ENCODE measurements around the gene INPP5D.

Gene INPP5D

DNA sequence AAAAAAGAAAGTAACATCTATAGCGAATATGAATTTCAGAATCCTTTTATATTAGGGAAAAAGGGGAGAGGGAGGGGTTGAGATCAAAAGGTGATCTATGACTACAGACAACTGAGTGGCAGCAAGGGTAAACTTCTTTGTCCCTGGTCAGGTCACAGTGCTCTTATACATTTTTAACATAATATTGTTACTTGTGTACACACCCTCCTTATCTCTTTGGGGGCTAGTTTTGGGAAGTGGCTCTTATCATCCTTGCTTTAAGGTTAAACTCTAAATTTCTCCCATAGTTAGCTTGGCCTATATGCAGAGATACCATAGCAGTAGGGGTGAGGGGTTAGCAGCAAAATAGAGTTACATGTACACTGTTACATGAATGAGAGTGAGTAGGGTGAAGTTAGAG, 159.7 kb downstream of the INPP5D start:
- DNase-seq = no peak

DNA sequence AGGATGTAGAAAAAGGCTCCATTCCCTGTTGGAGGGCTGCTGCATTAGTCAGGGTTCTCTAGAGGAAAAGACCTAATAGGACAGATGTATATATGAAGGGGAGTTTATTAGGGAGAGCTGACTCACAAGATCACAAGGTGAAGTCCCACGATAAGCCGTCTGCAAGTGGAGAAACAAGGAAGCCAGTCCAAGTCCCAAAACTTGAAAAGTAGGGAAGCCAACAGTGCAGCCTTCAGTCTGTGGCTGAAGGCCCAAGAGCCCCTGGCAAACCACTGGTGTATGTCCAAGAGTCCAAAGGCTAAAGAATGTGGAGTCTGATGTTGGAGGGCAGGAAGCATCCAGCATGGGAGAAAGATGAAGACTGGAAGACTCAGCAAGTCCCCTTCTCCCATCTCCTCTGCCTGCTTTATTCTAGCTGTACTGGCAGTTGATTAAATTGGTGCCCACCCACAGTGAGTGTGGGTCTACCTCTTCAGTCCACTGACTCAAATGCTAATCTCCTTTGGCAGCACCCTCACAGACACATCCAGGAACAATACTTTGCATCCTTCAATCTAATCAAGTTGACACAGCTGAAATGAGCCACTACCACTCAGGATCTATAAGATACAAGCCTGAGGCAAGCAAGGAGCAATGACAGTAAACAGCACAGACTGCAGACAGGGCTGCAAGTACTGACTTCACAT, 161.4 kb downstream of the INPP5D start:
- DNase-seq = no peak

DNA sequence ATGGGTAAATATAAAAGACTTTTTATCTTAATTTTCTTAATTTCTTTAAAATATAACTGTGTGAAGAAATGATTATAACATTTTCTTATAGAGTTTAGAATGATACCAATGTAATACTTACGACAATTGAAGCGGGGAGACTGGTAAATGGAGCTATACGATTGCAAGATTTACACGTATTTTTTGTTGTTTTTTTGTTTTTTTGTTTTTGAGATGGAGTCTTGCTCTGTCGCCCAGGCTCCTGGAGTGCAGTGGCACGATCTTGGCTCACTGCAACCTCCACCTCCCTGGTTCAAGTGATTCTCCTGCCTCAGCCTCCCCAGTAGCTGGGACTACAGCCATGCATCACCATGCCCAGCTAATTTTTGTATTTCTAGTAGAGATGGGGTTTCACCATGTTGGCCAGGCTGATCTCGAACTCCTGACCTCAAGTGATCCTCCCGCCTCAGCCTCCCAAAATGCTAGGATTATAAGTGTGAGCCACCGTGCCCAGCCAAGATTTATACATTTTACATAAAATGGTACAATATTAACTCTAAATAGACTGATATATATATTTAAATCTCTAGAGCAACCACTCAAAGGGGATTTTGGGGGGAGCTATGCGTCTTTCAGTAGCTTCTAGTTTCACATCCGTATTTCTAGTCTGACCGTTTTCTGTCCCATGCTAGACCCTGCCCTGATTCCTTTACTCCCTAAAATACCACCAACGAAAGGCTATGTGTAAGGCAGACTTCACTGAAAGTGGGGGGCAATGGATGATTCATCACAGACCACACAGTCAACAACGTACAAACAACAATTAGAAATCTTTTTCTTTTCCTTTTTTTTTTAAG, 163.1 kb downstream of the INPP5D start:
- no peak for DNase-seq

DNA sequence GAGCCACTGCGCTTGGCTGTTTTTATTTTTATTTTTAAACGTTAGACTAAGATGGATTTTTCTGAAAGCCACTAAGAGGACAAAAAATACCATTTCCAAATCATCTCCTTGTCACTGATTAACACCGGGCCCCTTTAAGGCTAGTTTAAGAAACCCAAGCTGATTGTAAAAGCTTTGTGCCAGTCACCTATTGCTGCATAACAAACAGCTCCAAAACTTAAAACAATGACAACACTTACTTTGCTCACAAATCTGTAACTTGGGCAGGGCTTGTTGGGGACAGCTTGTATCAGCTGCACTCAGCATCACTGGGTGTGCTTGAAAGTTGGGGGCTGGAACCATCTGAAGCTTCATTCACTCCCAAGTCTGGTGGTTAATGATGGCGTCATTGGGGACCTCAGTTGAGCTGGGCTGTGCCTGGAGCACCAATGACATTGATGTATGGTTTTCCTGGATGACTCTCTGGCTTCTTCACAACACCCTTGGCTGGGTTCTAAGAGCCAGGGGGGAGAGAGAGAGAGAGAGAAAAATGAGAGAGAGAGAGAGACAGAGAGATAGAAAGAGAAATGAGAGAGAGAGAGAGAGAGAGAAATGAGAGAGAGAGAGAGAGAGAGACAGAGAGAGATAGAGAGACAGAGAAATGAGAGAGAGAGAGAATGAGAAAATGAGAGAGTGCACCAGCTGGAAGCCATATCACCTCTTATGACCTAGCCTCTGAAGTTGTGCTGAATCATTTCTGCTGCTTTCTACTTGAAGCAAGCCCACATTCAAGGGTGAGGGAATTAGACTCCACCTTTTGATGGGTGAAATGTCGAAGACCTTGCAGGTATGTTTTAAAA, 165.3 kb downstream of the INPP5D start:
- DNase-seq = no peak

DNA sequence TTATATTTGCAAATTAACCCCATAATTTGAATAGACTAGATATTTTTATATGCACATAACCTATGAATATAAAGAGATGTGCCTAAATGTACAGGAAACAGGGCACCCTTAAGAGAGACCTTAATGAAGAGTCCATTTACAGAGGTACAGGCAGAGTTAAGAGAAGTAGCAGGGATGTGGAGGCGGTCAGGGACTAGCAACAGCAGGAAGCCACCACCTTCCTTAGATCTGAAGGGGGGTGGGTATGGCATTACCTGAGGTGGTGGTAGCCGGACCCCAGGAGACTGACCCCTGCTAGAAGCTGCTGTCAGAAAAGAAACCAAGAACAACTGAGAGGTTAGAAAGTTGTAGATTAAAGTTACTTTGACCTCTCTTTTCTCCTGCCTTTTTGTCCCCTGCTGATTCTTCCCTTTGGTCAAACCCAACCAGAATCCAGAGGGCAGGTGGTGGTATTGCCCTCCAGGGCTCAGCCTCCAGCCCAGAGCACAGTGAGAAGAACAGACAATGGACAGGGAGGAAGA, 166.4 kb downstream of the INPP5D start:
- no peak for DNase-seq

DNA sequence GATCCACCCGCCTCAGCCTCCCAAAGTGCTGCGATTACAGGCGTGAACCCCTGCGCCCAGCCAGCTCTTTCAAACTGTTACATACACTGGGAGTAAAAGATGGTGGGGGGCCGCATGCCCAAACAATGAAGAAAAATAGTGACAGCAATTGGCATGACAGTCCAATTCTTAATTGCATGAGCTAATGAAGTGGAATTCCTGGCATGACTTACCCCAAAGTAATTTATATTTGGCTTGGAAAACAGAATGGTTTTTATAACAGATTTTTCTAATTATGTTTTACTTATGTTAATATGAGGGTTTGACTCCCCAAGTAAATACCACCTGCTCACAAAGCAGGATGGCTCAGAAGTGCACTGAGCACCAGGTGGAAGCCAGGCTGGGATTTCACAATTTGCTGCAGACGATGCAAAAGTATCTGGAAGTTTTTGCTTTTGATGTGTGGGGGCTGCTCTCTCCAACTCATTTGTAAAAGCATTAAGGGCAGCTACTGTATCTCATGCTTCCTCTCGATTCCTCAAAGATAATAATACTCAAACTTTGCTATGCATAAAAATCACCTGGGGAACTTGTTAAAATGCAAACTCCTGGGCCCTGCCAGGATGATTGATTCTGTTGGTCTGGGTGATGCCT, 167.3 kb downstream of the INPP5D start:
- DNase-seq = peak in 1 of 3 experiments; percentile 20

DNA sequence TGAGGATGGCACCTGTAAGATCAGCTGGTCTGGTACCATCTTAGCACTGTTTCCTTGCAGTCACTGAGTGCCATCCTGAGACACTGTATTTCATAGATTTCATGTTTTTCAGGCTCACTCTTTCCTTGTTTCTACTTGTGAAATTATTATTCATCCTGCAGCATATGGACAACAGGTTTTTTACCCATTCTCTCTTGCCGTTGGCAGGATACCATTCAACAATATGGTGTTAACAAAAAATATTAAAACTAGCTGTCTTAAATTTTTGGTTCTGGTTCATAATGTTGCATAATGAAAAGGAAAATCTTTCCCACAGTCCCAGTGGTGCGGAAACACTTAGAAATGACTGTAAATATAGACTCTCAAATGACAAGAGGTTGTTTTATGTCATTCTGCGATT, 168.2 kb downstream of the INPP5D start:
- no peak for DNase-seq

DNA sequence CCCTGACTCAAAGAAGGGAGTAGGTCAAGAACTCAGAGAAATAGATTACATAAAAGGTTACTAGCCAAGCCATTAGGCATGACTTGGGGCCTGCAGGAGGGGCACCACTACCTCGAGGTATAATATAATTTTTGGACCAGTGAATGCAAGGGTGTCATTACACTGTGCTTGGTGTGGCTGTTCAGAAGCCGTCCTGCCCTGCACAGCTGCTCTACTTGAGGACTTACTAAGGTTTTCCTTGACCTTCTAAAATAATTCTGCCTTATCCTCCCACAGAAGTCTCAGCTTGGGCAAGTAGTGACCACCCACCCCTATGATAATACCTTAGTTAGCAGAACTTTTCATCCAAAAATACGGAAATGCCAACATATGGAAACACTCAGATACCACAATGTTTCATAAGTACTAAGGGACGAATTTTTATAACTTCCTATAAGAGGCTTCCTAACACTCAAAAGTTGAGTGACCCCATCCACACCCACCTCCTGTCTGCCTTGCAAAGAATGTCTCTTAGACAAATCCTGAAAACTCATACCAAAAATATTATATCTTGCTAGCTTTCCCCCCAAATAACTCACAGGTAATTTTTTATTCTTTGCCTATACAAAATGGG, 173.6 kb downstream of the INPP5D start:
- DNase-seq = no peak

DNA sequence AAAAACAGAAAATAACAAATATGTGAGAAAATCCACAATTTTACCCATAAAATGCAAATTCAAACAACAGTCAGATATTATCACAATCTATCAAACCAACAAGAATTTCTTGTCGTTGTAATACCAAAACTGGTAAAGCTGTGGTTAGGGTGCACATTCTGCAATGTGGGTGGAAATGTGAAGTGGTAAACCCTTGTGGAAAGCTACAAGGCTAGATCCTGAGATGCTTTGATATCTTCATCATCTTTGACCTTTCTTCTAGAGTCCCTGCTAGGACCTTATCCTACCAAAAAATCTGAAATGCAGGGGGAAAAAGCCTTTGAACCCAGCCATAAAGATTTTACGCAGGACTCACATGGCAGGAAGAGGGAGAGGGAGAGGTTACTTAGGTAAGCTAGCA, 174.1 kb downstream of the INPP5D start:
- no peak for DNase-seq

DNA sequence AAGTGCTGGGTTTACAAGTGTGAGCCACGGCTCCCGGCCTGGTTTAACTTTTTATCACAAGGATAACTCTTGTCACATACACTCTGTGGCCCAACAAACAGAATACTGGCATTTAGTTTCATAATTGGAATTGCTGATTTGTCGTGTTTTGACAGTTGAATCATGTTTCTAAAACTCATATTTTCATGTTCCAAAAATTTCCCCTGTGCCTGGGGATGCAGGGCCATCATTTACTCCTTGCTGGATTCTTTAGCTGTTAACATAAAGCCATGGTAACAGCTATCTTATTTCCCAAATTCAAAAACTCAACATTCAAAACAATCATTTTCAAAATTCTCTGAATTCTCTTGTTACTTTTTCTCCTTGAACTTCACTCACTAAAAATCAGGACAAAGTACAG, 174.9 kb downstream of the INPP5D start:
- DNase-seq = no peak

DNA sequence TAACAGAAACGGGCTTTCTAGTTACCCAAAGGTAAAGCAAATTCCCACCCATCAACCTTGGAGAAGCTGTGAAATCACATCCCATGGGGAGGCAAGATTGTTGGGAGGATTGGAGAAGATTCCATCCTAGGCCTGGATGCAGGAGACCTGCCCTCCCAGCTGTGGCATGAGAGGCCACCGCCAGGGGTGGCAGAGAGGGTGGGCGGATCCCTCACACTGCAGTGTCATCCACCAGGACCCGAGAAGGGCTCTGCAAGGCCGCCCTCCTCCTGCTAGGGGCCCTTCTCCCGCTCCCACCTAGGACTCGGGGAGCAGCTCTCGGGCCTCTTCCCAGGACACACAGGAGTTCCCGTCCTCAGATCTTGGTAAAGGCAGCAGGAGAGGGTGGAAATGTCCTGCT, 175.8 kb downstream of the INPP5D start:
- no peak for DNase-seq

DNA sequence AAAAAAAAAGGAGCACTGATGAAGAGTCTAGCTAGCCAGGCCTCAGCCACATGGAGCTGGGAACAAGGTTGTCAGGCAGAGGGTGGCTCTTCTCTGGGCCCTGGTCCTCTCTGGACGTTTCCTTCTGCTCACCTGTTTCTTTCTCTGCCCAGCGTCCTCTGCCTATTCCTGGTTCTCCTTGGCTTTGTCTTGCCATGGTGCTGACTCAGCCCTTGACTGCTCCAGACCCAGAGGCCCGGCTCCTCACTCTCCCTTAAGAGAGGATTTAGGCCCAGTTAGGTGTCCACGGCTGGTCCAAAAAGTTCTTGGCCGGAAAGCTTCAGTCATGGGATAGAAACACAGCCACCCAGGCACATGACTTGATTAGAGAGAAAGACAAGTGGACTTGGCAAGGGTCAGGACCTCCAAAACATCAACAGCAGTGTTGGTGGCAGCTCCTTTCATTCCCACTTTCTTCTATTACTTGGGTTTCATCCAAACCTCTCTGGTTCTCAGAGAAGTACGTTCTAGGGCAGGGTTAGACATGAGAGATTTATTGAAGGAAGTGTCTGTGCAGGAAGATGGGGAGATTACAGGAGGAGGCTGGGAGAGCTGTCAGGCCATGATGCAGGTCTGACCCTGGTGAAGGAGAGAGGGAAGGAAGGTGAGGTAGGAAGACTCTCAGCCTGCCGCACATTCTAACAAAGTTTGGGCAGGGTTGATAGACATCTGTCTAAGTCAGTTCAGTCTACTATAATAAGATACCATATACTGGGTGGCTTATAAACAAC, 176.9 kb downstream of the INPP5D start:
- DNase-seq = no peak

DNA sequence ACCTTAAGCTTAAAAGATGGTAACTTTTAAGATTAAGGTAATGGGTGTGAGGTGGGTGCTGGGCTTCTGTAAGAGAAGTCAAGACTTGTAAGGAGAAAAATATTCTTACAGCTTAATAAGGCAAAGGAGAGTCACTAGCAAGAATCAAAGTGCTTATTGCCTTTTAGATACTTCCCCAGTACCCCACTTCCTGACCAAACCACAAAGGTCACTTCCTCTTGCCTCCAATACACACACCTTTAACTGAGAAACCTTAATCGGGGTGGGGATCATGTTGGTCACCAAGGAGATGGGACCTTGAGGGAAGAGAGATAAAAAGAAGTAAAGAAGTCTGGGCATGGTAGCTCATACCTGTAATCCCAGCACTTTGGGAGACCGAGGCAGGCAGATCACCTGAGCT, 180.8 kb downstream of the INPP5D start:
- no peak for DNase-seq

DNA sequence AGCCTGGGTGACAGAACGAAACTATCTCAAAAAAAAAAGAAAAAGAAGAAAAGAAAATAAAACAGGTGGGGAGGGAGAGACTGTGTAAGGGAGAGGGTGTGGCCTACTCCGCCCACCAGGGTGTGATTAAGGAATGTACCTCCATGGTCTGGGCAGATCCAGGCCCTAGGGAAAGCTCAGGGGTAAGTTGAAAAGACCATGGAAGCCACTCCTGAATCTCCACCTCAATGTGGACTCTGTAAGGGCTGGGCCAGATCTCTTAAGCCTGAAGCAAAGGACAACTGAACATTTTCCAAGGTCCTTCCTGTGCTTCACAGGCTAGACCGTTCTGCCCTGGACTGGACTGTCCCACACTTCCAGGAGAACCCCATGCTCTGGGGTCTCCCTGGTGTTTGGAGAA, 181.7 kb downstream of the INPP5D start:
- no peak for DNase-seq

DNA sequence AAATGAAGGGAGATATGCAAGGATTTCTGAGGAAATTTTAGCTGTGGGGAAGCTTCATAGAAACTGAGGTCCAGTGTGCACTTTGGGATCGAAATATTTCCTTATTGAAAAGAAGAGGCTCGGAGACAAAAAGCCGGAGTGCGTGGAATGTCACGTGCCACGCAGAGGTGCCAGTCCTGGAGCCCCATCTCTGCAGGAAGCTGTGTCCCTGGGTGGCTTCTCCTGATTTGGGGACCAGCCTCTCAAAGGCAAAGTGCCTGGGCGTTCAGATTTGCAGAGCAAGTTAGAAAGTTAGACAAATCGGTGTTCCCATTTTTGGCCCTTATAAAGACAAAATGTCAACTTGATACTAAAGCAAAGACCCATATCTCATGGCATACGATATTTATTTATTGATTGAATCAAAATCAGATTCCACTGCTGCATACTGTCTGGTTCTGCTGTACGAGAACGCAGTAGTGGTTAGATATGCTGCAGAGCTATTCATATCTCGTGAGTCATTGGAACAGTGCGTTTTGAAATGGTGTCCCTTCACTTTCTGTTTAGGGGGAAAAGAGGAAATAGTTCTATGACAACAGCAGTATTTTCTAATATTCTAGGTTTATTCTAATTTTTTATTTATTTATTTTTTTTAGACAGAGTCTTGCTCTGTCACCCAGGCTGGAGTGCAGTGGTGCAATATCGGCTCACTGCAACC, 182.2 kb downstream of the INPP5D start:
- DNase-seq = no peak

DNA sequence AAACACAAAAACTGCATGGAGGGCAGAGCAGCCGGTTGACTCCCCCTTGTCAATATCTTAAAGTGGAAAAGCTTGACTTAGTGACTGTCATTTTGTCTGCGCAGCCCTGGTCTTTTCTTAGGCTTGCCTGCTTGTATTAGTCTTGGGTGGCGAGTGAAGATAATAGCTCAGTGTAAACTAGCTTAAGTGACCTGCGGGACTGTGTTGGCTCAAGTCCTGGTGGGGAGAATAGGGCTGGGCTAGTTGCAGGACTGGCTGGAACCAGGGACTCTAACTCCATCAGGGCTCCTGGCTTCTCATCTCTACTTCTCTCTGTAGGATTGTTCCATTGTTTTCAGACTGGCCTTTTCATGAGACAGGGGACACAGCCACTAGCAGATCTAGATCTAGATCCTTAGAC, 183.2 kb downstream of the INPP5D start:
- DNase-seq = no peak

DNA sequence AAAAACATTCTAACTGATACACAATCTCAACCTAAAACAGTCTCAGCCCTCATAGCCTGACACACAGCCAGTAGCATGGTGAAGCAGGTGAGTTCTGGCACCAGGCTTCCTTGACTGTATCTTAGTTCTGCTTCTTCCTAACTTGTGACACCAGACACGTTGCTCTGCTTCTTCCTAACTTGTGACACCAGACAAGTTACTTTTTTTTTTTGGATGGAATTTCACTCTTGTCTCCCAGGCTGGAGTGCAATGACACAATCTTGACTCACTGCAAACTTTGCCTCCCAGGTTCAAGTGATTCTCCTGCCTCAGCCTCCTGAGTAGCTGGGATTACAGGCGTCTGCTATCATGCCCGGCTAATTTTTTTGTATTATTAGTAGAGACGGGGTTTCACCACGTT, 184.7 kb downstream of the INPP5D start:
- no peak for DNase-seq

DNA sequence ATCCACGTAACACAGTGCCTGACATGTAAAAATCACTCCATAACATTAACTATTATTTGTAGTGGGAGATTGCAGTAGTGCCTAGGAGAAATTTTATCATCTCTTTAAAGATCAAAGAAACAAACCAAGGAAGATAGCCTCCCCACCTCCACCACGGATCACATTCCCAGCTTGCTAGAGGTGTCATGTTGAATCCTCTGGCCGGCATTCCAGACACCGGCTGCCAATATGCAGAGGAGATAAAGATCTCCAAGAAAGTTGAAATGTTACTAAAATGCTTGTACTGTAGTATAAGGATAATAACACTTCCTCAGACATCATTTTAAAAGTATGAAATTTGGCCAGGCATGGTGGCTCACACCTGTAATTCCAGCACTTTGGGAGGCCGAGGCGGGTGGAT, 185.3 kb downstream of the INPP5D start:
- no peak for DNase-seq

DNA sequence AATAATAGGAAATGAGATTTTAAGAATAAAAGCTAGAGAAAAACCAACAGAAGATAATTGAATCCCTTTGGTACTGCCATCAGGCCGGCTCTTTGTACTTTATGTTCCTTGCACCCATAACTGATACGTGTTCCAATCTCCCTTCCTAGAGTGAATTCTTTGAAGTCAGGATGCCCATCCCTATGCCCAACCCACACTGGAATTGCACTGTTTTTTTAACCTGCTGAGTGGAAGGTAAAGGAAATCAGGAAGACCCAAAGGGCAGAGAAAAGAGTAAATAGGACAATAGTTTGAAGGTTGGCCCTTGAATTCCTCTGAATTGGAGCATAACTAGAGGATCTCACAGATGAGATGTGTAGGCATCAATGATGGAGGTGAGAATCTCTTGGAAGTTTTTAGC, 187.0 kb downstream of the INPP5D start:
- no peak for DNase-seq

DNA sequence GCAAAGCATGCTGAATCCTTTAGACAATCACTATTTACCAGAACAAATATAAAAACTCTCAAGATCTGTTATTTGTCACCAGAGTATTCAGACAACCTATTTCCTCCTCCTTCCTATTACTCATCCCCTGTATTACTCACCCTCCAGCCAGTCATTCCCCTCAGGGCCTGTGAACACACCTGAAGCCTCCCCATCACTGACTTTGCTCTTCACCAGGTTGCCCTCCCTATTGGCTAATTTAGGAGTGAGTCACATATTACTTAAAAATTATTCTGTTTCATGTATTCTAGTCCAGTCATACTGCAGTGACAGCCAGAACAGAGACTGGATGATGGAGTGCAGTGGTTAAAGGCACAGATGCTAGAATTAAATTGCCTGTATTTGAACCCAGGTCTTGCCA, 187.6 kb downstream of the INPP5D start:
- DNase-seq = peak in 1 of 3 experiments; percentile 4

DNA sequence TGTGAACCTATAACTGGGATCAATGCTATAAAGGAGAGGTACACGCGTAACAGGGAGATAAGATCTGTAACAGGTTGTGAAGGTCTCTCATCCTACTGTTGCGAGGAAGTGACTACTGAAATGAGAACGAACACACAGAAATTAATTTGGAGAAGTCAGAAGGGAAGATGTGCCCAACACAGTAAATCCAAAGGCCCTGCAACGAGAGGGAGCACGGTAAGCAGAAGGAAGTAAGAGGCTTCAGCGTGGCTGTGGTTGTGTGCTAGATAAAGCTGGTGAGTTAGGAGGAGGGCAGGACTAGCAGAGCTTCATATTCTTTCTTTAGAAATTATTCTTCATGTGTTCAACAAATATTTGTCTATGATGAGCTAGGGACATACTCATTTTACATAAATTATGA, 188.9 kb downstream of the INPP5D start:
- DNase-seq = no peak
